Esophagus squamous epithelium (tissue), 4 donors: ENCODE measurements around the gene STAMBPL1.

Experiments used
- CTCF ChIP-seq, 6 experiments: fragments of 450-650 bp in 4 of 6; fragments of 200-600 bp in 2 of 6; sonication (generic) in 2 of 6; IDR thresholded peaks; one replicate each; pipeline ENCODE4 v1.5.1; 2016 to 2019; ENCODE audit warnings: antibody characterized with exemption in 6 of 6, mild to moderate bottlenecking in 4 of 6, moderate library complexity in 4 of 6
- POLR2A ChIP-seq, 4 donors: fragments of 450-650 bp; IDR thresholded peaks; one replicate each; pipeline ENCODE4 v1.6.1; 2017; ENCODE audit warnings: antibody characterized with exemption in 4 of 4, mild to moderate bottlenecking in 4 of 4, moderate library complexity in 3 of 4

GRCh38 chr10:88870089-88870488, 10.0 kb upstream of the STAMBPL1 start:
- TF ChIP-seq CTCF (IDR thresholded peaks at IDR 0.05) (no peak), POLR2A (IDR thresholded peaks at IDR 0.05) (no peak)
